ENCODE data around the gene APOC4. TPM values are rescaled to one million over a fixed set of nuclear protein-coding genes. Genes with fewer than 3 reads are reported as not detected.

APOC4 gene
- total and polyA plus RNA-seq, 7 donors, result not detected

GRCh38 chr19:44973982-44974735 is 32.1 kb downstream of the APOC4 start:
- ATAC-seq (no peak), DNase-seq (no peak)
- intact Hi-C loops (cut with DNase I), result no loop called here
- H3K4me3 ChIP-seq, result no peak overlapping the region
- H3K27me3 ChIP-seq (ENCODE audit: insufficient read depth in 3 of 3, low read length in 2 of 3), result no peaks in the 10 kb centered on the region
- H3K27ac ChIP-seq, result no peak overlapping the region
- H3K9me3 ChIP-seq, result no peaks in the 10 kb centered on the region
- H3K4me1 ChIP-seq, result no peaks in the 10 kb centered on the region
- peaks cover 15 to 68% of the 10 kb centered on the region in 2 donors for H3K36me3 ChIP-seq (ENCODE audit: insufficient read depth in 1 of 2, low read depth in 1 of 2)
- TF ChIP-seq CTCF (IDR thresholded peaks at IDR 0.05), result no peak
- WGBS, 3 donors, result 91 to 95% (median 91%) methylated on average over 21 of the region's 21 CpGs

GRCh38 chr19:44974857-44975256 is 32.8 kb downstream of the APOC4 start:
- Histone ChIP-seq H3K27me3 (ENCODE audit: insufficient read depth in 3 of 3, low read length in 2 of 3) (no peaks in the 10 kb centered on the region), H3K36me3 (ENCODE audit: insufficient read depth in 1 of 2, low read depth in 1 of 2) (peaks cover 15 to 71% of the 10 kb centered on the region in 2 donors), H3K9me3 (no peaks in the 10 kb centered on the region), H3K27ac (no peak overlapping the region), H3K4me1 (no peaks in the 10 kb centered on the region), H3K4me3 (no peak overlapping the region)
- ATAC-seq, result no peak
- no peak for TF ChIP-seq CTCF (IDR thresholded peaks at IDR 0.05)
- WGBS, 3 donors, result 90 to 95% (median 94%) methylated on average over 5 of the region's 5 CpGs
- DNase-seq, result no peak
- intact Hi-C loops (cut with DNase I), result no loop called here

- no peaks in the 10 kb centered on the region for H3K9me3 ChIP-seq
- DNase-seq, result no peak
- WGBS, 3 donors, result 93 to 96% (median 94%) methylated on average over 4 of the region's 4 CpGs
- peaks cover 13 to 77% of the 10 kb centered on the region in 2 donors for H3K36me3 ChIP-seq (ENCODE audit: insufficient read depth in 1 of 2, low read depth in 1 of 2)
- intact Hi-C loops (cut with DNase I), result no loop called here
- no peak overlapping the region for H3K4me3 ChIP-seq
- ATAC-seq, result no peak
- H3K27me3 ChIP-seq (ENCODE audit: insufficient read depth in 3 of 3, low read length in 2 of 3), result no peaks in the 10 kb centered on the region
- no peak overlapping the region for H3K27ac ChIP-seq
- H3K4me1 ChIP-seq, result no peaks in the 10 kb centered on the region
- no peak for TF ChIP-seq CTCF (IDR thresholded peaks at IDR 0.05)
These were observed 33.4 kb downstream of the APOC4 start for GRCh38 chr19:44975444-44975843.

- no peak for ATAC-seq
- intact Hi-C loops (cut with DNase I), result no loop called here
- WGBS, 3 donors, result 82 to 91% (median 89%) methylated on average over 9 of the region's 9 CpGs
These were observed 42.0 kb downstream of the APOC4 start for GRCh38 chr19:44984005-44984404.

More at GRCh38 chr19:44984005-44984404, 42.0 kb downstream of the APOC4 start:
- no peak overlapping the region for H3K4me3 ChIP-seq
- no peaks in the 10 kb centered on the region for H3K9me3 ChIP-seq
- no peak for DNase-seq
- peaks cover 2 to 84% of the 10 kb centered on the region in 2 donors for H3K36me3 ChIP-seq (ENCODE audit: insufficient read depth in 1 of 2, low read depth in 1 of 2)
- no peaks in the 10 kb centered on the region for H3K27me3 ChIP-seq (ENCODE audit: insufficient read depth in 3 of 3, low read length in 2 of 3)
- H3K27ac ChIP-seq, result no peak overlapping the region
- TF ChIP-seq CTCF (IDR thresholded peaks at IDR 0.05), result no peak
- no peaks in the 10 kb centered on the region for H3K4me1 ChIP-seq
